HT-29 (cell line): Measurements from ENCODE around the gene HOOK2. TPM values are rescaled to one million over a fixed set of nuclear protein-coding genes. Genes with fewer than 3 reads are reported as not detected.

Experiments
- DNase-seq: peaks from one replicate; pipeline ENCODE4 v3.0.0-alpha.2; 2015; ENCODE audit warnings: low spot score
- total RNA-seq: library from RNA; depleted of rRNA; stranded (reverse); fragments of >200 nt; shearing (Covaris generic); gene quantifications from 2 replicates; pipeline ENCODE4 v1.2.3, GENCODE V29; 2014

HOOK2 gene
- total RNA-seq, 1 experiment from 2014 or later = 64.1 TPM

DNA sequence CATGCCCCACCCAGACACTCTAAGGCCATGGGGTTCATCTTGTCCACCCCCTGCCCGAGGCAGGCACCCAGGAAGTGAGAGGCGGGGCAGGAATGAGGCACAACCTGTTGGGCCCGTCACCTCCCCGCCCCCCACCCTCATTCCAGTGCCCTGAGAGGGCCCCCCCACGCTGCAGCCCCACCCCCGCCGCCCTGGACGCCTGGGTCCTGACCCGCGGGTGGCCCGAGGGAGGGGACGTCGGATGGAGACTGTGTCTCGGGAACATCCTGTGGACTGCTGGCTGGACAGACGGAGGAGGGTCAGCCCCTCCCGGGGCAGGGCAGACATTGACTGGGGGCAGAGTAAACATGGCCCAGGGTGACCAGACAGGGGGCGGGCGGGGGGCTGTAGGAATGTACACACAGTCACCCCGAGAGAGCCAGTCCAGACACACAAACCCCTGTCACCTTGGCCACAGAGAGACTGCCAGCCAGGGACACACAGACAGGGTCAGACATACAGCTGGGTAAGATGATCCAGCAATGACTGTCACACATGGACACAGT, 8.6 kb upstream of the HOOK2 start:
- DNase-seq = peak; percentile 58

DNA sequence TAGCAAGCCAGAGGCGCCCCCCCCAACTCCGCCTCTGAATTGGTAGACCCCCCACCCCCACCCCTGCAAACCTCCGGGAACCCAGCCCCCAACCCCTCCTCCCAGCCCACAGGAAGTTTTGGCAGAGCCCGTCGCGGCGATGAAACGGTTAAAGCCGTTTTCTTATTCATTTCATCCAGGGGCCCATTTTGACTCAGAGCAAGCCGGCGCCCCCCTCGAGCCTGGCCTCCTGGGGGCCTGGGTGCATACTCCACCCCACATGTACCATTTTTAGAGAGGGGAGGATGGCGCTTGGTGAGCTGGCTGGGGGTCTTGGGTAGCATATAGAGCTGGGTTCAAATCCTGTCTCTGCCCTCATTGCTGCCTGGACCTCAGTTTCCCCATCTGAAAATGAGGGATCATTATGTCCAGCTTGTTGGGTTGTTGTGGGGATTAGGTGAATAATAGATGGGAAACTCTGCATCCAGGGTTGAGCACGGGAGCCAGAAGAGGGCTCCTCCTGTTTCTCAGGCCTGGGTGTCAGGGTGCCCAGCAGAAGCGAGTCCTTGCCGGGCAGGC, 8.0 kb upstream of the HOOK2 start:
- no peak for DNase-seq

DNA sequence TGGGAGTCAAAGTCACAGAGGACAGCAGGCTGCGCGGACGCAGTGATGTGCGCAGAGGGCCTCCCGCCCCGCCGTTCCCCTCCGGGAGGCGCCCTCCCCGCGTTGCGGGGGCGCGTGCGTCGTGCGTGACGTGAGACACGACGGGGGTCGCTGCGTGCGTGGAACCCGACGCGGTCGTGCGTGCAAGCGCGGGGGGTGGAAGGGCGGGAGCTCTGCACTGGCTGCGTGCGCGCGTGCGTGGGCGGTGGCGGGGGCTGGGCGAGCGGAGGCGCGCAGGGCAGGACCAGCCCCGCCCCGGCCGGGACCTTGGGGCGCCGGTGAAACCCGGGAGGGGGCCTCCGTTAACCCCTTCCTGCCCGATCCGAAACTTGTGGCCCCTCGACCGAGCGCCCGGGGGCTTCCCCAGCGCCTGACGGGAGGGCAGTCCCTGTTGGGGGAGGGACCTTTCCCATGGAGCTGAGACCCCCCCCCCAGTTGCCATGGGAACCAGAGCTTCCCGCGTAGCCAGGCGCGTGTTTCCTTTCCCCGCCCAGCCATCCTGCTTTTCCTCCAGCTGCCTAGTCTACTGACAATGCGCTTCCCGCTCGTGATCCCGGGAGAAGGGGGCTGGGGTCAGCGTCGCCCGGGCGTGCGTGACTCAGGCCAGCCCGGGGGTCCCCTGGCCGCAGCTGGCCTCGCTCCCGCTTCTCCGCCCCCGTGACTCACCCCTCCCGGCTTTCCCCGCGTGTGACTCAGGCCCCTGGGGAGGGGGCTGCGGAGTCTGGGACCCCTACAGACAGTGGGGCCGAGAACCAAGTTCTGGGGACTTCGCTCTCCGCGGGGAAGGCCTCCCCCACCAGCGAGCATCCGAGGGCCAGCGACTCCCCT, 7.3 kb upstream of the HOOK2 start:
- DNase-seq = peak; percentile 60

DNA sequence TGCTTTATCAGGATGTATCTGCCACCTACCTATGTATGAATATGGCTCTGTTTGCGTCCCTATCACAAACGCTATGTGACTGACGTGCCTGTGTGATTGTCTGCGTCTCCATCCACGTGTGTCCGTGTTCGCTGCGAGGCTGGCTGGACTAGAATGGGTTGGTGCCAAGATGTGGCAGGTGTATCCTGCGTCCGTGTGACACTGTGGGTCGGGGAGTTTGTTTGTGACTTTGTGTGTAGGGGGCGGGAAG, 6.7 kb upstream of the HOOK2 start:
- peak; percentile 36 for DNase-seq

DNA sequence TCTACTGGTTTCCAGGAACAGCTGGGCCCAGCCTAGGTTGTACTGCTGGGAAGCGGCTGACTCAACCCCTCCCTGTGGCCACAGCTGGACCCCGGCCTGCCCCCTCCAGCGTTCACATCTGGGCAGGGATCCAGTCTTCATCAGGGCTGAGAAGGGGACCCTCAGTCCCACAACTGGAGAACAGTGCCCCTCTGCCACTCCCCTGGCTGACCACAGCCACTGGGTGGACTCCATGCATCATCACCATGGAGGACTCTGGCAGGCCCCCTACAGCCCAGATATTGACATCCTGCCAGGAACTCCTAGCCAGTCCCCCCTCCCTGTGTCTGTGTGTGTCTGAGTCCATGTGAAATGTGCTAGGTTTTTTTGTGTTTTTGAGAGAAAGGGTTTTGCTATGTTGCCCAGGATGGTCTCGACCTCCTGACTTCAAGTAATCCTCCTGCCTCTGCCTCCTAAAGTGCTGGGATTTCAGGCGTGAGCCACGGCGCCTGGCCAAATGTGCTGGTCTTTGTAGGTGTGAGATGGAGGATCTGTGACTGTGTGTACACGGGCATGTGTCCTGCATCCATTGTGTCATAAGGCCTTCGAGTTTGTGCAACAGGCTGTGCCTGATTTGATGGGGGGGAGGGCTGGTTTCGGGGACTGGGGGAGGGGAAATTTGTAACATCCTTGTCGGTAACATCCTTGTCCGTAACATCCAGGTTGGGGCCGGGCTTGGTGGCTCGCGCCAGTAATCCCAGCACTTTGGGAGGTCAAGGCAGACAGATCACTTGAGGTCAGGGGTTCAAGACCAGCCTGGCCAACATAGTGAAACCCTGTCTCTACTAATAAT, 4.0 kb upstream of the HOOK2 start:
- no peak for DNase-seq

DNA sequence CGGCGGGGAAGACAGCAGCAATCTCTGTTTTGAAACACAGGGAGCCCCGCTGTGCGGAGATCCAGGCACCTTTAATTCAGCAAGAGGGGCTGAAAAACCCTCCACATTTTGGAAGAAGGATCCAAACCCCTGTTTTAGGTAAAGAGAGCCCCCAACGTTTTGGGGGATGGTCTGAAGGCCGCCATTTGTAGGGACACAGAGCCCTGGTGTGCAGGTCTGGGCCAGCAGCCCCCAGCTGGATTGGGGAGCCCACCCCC, 3.5 kb upstream of the HOOK2 start:
- no peak for DNase-seq

DNA sequence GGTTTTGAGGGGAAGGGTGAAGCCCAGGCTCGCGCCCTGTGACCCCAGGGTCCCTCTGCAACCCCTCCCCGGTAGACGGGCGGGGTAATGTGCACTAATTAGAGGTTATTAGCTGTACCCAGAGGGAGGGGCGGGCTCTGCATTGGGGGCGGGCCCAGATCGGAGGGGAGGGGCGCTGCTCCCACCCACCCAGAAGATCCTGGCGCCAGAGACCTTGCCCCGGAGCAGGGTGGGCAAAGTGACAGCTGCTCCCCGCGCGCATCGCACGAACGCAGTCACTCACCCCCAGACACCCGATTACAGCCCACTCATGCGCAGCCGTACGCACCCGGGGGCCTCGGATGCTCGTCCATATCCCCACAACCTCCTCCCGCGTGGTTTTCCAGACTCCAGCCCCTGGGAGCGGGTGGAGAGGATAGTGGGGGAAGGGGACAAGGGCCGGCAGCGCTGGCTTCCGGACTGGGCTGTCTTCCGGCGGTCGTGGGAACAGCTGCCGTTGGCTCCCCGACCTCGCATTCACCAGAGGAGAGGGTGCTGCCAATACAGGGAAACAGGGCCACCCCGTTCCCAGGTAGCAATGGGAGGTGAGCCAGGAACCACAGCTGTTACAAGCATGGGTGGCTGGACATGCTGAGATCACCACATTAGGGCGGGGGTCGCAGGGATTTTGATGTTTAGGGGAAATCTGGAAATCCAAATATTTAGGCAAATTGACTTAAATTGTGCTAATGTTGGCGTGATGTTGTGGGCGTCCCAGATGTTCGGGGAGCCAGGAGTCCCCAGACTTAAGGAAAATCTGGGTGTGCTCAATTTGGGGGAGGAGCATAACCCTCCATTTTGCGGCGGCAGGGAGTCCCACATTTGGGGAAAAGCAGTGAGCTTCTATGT, 2.9 kb upstream of the HOOK2 start:
- peak; percentile 63 for DNase-seq

DNA sequence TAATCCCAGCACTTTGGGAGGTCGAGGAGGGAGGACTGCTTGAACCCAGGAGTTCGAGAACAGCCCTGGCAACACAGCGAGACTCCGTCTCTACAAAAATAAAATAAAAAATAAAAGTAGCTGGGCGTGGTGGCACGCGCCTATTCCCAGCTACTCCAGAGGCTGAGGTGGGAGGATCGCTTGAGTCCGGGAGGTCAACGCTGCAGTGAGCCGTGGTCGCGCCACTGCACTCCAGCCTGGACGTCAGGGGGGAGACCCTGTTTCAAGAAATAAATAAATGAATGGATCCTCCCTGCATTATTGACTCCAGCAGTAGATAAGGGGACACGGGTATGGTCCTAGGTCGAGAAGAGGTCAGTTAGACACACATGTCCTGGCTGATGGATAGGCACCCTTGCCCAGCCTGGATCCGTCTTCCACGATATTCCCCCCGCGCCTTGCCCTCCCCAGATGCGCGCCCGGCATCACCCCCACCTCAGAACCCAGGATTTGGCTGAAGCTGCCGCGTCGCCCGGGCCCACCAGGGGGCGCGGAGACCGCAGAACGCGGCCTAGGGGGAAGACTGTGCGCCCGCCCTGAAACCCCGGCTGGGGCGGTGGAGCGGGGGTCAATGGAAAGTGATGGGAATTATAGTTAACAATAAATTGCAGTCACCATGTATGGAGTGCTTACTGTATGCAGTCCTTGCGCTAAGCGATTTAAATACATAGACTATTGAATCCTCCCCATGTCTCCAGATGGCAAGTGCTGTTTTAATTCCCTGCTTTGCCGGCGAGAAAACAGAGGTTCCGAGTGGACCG, 2.1 kb upstream of the HOOK2 start:
- DNase-seq = peak; percentile 76

DNA sequence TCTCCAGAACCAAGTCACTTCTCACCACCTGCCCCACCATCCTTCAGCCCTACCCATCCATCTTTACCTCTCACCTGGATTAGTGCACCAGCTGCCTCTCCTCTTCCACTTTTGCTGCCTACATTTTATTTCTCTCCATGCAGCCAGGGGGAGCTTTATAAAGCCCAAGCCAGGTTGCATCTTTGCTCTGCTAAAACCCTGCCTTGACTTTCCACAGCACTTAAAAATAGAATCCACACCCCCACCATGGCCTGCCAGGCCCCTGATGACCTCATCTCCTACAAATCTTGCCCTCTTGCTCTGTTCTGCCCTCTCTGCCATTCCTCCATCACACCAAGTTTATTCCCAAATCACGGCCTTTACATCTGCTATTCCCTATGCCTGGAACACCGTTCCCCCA, 1.8 kb downstream of the HOOK2 start:
- DNase-seq = no peak

DNA sequence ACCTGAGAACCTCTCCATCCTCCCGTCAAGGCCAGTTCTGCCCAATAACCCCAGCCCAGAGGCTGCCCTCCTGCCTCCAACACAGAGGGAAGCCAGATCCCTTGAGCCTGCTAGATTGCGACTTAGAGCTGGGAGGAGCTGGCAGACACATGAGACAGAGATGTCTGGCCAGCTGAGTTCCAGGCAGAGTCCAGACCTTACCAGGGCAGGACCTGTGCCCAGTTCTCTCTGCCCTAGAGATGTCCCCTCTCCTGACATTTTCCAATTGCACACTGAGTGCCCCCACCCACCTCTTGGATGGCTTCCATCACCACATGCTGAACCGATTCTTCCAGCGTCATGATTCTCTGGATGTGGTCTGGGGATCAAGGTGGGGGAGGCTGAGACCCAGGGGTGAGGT, 3.0 kb downstream of the HOOK2 start:
- no peak for DNase-seq

DNA sequence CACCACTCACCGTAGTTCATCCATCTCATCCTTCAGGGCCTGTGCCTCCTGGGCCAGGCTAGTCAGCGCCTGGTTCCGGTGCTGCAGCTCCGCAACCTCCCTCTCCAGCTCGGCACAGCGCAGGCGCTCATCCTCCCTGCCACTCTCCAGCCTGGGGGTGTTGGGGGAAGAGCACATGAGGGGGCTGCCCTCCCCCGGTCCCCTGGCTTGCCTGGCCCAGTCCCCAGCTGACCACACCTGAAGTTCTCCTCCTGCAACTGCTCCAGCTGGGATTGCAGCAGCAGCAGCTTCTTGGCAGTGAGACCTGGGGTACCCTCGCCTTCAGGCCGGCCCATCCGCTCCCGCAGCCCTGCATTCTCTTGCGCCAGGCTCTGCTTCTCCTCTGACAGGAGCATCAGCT, 4.4 kb downstream of the HOOK2 start:
- no peak for DNase-seq

DNA sequence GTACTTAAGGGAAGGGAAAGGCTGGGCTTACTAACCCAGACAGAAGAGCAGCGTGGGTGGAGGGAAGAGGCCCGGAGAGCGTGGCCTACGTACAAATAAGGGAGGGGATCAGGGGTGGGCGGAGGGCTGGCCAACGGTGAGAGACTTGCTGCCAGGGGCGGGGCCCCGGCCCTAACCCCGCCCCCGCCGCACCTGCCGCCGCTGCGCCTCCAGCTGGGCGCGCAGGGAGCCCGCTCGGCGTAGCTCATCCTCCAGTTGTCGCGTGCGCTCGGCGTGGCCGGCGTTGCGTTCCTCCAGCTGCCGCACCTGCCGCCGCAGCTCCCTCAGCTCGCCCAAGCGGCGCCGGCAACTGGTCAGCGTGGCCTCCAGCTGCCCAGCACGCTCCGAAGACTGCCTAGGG, 5.7 kb downstream of the HOOK2 start:
- no peak for DNase-seq

DNA sequence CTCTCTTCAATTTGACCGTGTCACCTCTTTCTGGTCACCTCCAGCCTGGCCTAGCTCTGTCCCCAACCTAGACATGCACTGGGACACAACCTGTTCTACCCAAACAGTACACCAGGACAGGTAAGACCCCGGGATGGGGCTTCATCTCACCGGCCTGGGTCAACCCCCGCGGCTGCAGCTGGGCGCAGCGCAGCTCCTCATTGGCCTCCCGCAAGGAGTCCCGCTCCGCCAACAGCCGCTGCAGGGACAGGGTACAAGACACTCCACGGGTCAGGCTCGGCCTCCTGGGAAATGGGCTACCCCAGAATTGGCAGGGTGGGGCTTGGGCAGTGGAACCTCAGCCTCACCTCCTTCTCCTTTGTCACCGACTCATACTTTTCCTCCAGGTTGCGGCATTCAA, 7.7 kb downstream of the HOOK2 start:
- DNase-seq = no peak

DNA sequence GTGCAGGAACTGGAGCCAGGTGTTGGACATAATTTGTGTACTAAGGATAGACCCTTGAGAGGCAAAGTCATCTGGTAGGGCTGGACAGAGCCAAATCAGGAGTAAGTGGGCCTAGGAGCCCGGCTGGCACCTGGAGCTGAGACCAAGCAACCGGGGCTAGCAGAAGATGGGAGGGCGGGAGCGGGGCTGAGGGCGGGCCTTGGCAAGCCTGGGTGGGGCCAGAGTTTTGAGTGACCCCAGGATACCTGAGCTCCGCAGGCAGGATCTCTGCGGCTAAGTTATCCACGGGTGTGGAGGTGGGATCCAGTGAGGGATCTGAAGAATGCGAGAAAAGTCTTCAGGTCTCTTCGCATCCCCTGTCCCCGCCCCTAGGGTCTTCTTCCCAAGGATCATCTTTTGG, 8.2 kb downstream of the HOOK2 start:
- DNase-seq = no peak

DNA sequence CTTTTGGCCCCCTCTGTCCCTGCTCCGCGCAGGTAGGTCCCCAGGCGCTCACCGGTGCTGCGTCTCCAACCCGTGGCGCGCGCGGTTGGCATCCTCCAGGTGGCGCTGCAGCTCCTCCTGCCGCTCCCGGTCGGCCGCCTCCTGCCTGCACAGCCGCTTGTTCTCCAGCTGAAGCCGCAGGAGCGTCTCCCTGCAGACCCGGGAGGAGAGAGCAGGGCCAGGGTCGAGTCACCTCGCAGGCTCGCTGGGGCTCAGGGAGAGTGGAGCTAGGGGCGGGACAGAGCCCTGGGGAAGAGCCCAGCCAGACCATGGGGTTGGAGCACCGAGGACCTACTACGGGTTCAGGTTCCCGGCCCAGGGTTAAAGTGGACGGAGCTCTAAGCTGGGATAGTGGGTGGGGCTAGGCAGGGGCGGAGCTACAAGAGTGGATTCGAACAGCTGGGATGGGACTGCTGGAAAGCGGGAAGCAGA, 9.3 kb downstream of the HOOK2 start:
- DNase-seq = peak; percentile 78

DNA sequence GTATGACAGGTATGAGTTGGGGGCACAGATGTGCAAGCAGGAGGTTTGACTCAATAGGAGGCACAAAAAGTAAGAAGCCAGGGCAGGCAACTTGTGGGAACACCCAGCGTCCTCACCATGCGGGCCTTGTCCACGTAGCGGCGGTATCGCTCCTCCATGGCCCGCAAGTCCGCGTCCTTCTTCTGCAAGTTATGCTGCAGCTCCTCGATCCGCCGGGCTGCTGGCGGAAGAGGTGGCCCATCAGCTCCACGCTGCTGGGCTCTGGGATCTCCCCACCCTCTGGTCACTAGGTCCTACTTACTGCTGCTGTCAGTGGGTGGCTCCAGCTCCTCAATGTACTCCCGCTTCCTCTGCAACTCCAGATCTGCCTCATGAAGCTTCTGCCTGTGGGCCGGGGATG, 10.7 kb downstream of the HOOK2 start:
- DNase-seq = no peak

DNA sequence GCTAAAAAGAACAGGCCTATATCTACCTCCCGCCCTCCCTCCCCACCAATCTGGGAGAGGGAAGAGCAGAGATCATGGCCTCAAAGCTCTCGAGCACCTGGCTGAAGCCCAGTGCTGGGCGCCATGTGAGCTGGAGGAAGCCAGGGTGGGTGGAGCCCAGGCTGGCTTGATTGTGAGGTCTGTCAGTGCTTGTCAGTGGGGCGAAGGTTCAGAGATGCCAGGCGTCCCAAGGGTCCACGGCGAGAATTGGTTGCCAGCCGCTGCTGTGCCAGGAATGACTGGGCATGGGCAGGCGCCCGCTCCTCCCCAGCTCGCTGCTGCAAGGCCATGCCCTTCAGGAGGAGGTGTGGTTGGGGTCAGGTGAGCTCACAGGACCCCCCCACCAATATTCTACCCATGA, 12.3 kb downstream of the HOOK2 start:
- no peak for DNase-seq

DNA sequence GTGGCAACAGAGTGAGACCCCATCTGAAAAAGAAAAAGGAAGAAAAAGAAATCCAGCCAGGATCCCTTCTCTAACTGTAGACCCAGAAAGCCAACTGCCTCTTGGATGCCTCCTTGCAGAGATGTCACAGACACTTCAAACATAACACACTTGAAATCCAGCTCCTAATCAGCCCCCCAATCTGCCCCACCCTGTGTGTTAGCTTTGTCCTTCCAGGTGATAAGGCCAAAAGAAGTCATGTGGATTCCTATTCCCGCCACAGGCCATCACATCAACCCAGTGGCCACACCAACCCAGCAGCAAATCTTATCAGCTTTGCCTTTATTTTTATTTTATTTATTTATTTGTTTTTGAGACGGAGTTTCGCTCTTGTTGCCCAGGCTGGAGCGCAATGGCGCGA, 15.7 kb downstream of the HOOK2 start:
- DNase-seq = no peak

DNA sequence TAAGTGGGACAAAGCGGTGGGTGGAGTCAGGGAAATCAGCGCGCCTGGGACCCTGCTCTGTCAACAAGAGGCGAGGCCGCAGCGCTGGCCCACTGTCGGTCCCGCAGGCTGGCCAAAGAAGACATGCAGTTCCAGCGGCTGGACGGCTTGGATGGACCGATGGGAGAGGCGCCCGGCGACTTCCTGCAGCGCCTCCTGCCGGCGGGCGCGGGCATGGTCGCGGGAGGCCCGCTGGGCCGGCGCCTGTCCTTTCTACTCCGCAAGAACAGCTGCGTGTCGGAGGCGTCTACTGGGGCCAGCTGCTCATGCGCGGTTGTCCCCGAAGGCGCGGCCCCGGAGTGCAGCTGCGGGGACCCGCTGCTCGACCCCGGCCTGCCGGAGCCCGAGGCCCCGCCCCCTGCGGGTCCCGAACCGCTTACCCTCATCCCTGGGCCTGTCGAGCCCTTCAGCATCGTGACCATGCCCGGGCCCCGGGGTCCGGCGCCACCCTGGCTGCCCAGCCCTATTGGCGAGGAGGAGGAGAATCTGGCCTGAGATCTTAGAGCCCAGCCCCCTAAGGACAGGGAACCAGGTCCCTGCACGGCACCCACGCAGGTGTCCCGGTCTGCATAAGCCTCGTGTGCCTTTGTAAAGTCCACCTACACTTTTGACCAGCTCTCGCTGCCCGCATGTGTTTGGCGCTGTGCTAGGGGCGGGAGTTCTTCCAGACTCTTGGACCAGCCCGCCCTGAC, 17.6 kb downstream of the HOOK2 start:
- peak; percentile 67 for DNase-seq
